Measurements from ENCODE around the gene LIMK2. TPM values are rescaled to one million over a fixed set of nuclear protein-coding genes. Genes with fewer than 3 reads are reported as not detected.

LIMK2 gene
- total RNA-seq, 1 donor from 2014 or later: 63.0 TPM

DNA sequence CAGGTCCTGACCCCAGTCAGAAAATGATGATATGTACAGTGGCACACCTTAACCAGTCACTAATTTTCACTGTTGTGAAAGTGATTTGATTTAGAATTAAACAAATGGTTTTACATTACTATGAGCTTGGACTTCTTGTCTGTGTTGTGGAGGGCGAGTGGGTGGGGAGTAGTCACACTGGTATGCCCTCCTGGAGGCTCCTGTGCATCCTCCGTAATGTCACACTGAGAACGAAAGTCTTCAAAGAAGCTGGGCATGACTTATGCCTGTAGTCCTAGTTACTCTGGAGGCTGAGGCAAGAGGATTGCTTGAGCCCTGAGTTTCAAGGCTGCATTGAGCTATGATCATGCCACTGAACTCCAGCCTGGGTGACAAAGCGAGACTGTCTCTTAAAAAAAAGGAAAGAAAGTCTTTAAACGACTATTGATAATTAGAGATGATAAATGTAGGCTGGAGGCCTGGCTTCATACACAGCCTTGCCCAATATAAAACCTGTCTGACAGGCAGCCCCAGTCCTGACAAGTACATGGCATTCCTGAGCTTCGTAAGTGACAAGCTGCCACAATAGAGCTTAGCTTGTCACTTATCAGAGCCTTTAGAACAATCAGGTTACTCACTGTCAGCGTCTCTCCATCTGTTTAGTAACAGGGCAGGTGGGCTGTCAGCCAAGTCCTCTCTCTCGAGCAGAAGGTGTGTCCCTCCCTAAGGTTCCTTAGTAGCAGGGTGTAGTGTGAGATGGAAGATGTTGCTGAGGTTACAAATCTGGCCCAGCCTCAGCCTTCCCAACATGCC lies 5.0 kb upstream of the LIMK2 start:
- H3K4me3 ChIP-seq: no peak overlapping the region
- TF ChIP-seq, protein P1, sequence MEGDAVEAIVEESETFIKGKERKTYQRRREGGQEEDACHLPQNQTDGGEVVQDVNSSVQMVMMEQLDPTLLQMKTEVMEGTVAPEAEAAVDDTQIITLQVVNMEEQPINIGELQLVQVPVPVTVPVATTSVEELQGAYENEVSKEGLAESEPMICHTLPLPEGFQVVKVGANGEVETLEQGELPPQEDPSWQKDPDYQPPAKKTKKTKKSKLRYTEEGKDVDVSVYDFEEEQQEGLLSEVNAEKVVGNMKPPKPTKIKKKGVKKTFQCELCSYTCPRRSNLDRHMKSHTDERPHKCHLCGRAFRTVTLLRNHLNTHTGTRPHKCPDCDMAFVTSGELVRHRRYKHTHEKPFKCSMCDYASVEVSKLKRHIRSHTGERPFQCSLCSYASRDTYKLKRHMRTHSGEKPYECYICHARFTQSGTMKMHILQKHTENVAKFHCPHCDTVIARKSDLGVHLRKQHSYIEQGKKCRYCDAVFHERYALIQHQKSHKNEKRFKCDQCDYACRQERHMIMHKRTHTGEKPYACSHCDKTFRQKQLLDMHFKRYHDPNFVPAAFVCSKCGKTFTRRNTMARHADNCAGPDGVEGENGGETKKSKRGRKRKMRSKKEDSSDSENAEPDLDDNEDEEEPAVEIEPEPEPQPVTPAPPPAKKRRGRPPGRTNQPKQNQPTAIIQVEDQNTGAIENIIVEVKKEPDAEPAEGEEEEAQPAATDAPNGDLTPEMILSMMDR (IDR thresholded peaks at IDR 0.05): no peak
- no peaks in the 10 kb centered on the region for H3K27me3 ChIP-seq
- H3K9me3 ChIP-seq: no peaks in the 10 kb centered on the region
- peaks cover 17% of the 10 kb centered on the region for H3K36me3 ChIP-seq
- intact Hi-C loops (cut with DNase I): no loop called here
- peaks cover 28% of the 10 kb centered on the region for H3K4me1 ChIP-seq
- ATAC-seq (peak; percentile 59), DNase-seq (peak; percentile 87)
- peak overlapping the region; percentile 47 for H3K27ac ChIP-seq

- Histone ChIP-seq H3K4me3 (no peak overlapping the region), H3K27ac (peak overlapping the region; percentile 86), H3K4me1 (peaks cover 51% of the 10 kb centered on the region), H3K9me3 (no peaks in the 10 kb centered on the region), H3K27me3 (no peaks in the 10 kb centered on the region), H3K36me3 (peaks cover 6% of the 10 kb centered on the region)
- ATAC-seq (peak; percentile 42), DNase-seq (no peak)
- intact Hi-C loops (cut with DNase I): no loop called here
- TF ChIP-seq, protein P1 (IDR thresholded peaks at IDR 0.05): no peak
Observed at GRCh38 chr22:31210556-31211421, 1.3 kb upstream of the LIMK2 start.

GRCh38 chr22:31211482-31211861 lies 626 bp upstream of the LIMK2 start:
- intact Hi-C loops (cut with DNase I): no loop called here
- TF ChIP-seq, protein P1 (IDR thresholded peaks at IDR 0.05): no peak
- ATAC-seq (no peak), DNase-seq (no peak)
- peaks cover 49% of the 10 kb centered on the region for H3K4me1 ChIP-seq
- H3K27me3 ChIP-seq: no peaks in the 10 kb centered on the region
- H3K36me3 ChIP-seq: peaks cover 4% of the 10 kb centered on the region
- peak overlapping the region; percentile 86 for H3K27ac ChIP-seq
- no peaks in the 10 kb centered on the region for H3K9me3 ChIP-seq
- peak overlapping the region; percentile 91 for H3K4me3 ChIP-seq

- intact Hi-C loops (cut with DNase I): no loop called here
- no peak for DNase-seq
- Histone ChIP-seq H3K27ac (peak overlapping the region; percentile 86), H3K4me1 (peaks cover 53% of the 10 kb centered on the region), H3K36me3 (peaks cover 4% of the 10 kb centered on the region), H3K9me3 (no peaks in the 10 kb centered on the region), H3K4me3 (peak overlapping the region; percentile 91), H3K27me3 (no peaks in the 10 kb centered on the region)
- no peak for ATAC-seq
- TF ChIP-seq, protein P1 (IDR thresholded peaks at IDR 0.05): no peak
Observed at GRCh38 chr22:31212783-31213629, 908 bp downstream of the LIMK2 start.

- ATAC-seq: no peak
- Histone ChIP-seq H3K36me3 (peaks cover 4% of the 10 kb centered on the region), H3K27me3 (no peaks in the 10 kb centered on the region), H3K9me3 (no peaks in the 10 kb centered on the region), H3K27ac (no peak overlapping the region), H3K4me1 (peaks cover 63% of the 10 kb centered on the region), H3K4me3 (no peak overlapping the region)
- intact Hi-C loops (cut with DNase I): no loop called here
- TF ChIP-seq, protein P1 (IDR thresholded peaks at IDR 0.05): no peak
- DNase-seq: no peak
Observed at GRCh38 chr22:31215018-31215535, 3.0 kb downstream of the LIMK2 start.
